SK-N-MC (cell line): ENCODE measurements around the gene PDE7B.

Source experiments
- DNase-seq: peaks from one replicate; pipeline ENCODE4 v3.0.0-alpha.2; 2011; ENCODE audit warnings: low read depth, low spot score
- H3K27ac ChIP-seq: fragments of 200-600 bp; sonication (generic); 2 replicates; pipeline ENCODE4 v1.5.1; 2016; ENCODE audit warnings: mixed run types
- H3K36me3 ChIP-seq: fragments of 200-600 bp; sonication (generic); 2 replicates; pipeline ENCODE4 v1.6.1; 2017; ENCODE audit warnings: antibody characterized with exemption, low read length, mixed read lengths; ENCODE audit not compliant: insufficient read depth
- H3K4me3 ChIP-seq: fragments of 200-600 bp; sonication (generic); 2 replicates; pipeline ENCODE4 v1.5.1; 2016
- H3K9ac ChIP-seq: fragments of 200-600 bp; sonication (generic); 2 replicates; pipeline ENCODE4 v1.8.0; 2017; ENCODE audit warnings: mixed run types, mixed read lengths; ENCODE audit not compliant: insufficient read length
- H3K9me3 ChIP-seq: fragments of 200-600 bp; sonication (generic); 2 replicates; pipeline ENCODE4 v1.6.1; 2017; ENCODE audit warnings: low read depth, mild to moderate bottlenecking, antibody characterized with exemption, low read length, moderate library complexity, mixed read lengths
- EZH2 ChIP-seq: fragments of 200-600 bp; sonication (generic); IDR thresholded peaks from one replicate; pipeline ENCODE4 v1.6.1; 2017; ENCODE audit warnings: antibody characterized with exemption
- FOXP2 ChIP-seq: optimal IDR thresholded peaks from 2 replicates; pipeline ENCODE3; 2011; ENCODE audit warnings: mild to moderate bottlenecking, moderate library complexity; ENCODE audit not compliant: insufficient read depth; ENCODE audit errors: extremely low read length, control extremely low read depth
- POLR2AphosphoS5 ChIP-seq: IDR thresholded peaks from 2 replicates; pipeline ENCODE4 v1.6.1; 2012; ENCODE audit warnings: mild to moderate bottlenecking, low read depth, low read length, borderline replicate concordance

The PDE7B gene

DNA sequence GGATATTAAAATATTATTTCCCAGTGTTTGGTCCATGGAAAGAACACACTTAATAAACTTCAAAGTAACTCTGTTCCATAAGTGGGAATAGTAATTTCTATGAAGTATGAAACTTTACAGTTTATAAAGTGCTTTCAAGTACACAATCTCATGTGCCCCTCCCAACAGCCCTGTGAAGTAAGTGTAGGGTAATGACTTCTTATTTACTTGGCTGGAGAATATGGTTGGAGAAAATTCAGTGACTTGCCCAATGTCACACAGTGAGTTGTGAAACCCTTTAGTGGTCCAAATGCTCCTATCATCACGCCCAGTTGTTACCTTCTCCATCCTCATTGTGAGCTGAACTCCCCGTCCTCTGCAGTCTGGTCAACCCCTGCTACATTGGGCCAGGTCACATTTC is 141.2 kb downstream of the PDE7B start:
- Histone ChIP-seq H3K9ac (no peak overlapping the region), H3K36me3 (no peaks in the 10 kb centered on the region), H3K27ac (no peak overlapping the region), H3K9me3 (no peaks in the 10 kb centered on the region), H3K4me3 (no peak overlapping the region)
- TF ChIP-seq POLR2AphosphoS5 (no peak), FOXP2 (no peak), EZH2 (no peak)
- no peak for DNase-seq

- no peak overlapping the region for H3K9ac ChIP-seq
- DNase-seq = no peak
- no peaks in the 10 kb centered on the region for H3K36me3 ChIP-seq
- H3K4me3 ChIP-seq = no peak overlapping the region
- H3K27ac ChIP-seq = no peak overlapping the region
- H3K9me3 ChIP-seq = no peaks in the 10 kb centered on the region
- no peak for TF ChIP-seq FOXP2
- TF ChIP-seq EZH2 = no peak
- TF ChIP-seq POLR2AphosphoS5 = no peak
Observed at GRCh38 chr6:135993361-135993760, 141.9 kb downstream of the PDE7B start.

GRCh38 chr6:135994857-135995544 is 143.5 kb downstream of the PDE7B start:
- H3K36me3 ChIP-seq = no peaks in the 10 kb centered on the region
- no peak overlapping the region for H3K9ac ChIP-seq
- H3K9me3 ChIP-seq = no peaks in the 10 kb centered on the region
- no peak for TF ChIP-seq POLR2AphosphoS5
- TF ChIP-seq EZH2 = no peak
- no peak for TF ChIP-seq FOXP2
- no peak overlapping the region for H3K4me3 ChIP-seq
- DNase-seq = no peak
- H3K27ac ChIP-seq = no peak overlapping the region

GRCh38 chr6:135995545-135995898 is 144.0 kb downstream of the PDE7B start:
- no peak overlapping the region for H3K27ac ChIP-seq
- H3K36me3 ChIP-seq = no peaks in the 10 kb centered on the region
- H3K4me3 ChIP-seq = no peak overlapping the region
- TF ChIP-seq EZH2 (no peak), POLR2AphosphoS5 (no peak), FOXP2 (no peak)
- DNase-seq = no peak
- no peak overlapping the region for H3K9ac ChIP-seq
- H3K9me3 ChIP-seq = no peaks in the 10 kb centered on the region

DNA sequence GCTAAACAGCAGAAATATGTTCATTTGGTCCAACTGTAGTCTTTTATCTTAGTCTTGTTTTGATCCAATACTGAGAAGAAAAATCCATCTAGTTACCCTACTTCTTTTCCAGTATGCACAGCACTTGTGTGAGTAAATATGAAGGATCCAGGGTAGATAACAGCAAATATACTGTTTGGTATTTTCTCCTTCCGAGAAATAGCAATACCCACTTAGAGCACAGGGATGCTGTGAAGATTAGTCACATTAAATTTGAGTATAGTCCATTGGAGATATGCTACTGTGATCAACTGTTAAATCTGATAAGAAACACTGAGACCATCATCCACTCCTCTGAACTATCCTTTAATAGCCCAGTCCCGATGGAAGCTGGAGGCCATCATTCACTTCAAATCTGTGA is 145.2 kb downstream of the PDE7B start:
- TF ChIP-seq FOXP2 = no peak
- no peak for TF ChIP-seq POLR2AphosphoS5
- no peak for TF ChIP-seq EZH2
- Histone ChIP-seq H3K9ac (no peak overlapping the region), H3K27ac (no peak overlapping the region), H3K9me3 (no peaks in the 10 kb centered on the region), H3K4me3 (no peak overlapping the region), H3K36me3 (no peaks in the 10 kb centered on the region)
- no peak for DNase-seq

- H3K36me3 ChIP-seq = no peaks in the 10 kb centered on the region
- TF ChIP-seq FOXP2 = no peak
- TF ChIP-seq EZH2 = no peak
- TF ChIP-seq POLR2AphosphoS5 = no peak
- no peaks in the 10 kb centered on the region for H3K9me3 ChIP-seq
- no peak overlapping the region for H3K27ac ChIP-seq
- no peak overlapping the region for H3K9ac ChIP-seq
- H3K4me3 ChIP-seq = no peak overlapping the region
- no peak for DNase-seq
Observed at GRCh38 chr6:135999393-135999792, 147.9 kb downstream of the PDE7B start.

DNA sequence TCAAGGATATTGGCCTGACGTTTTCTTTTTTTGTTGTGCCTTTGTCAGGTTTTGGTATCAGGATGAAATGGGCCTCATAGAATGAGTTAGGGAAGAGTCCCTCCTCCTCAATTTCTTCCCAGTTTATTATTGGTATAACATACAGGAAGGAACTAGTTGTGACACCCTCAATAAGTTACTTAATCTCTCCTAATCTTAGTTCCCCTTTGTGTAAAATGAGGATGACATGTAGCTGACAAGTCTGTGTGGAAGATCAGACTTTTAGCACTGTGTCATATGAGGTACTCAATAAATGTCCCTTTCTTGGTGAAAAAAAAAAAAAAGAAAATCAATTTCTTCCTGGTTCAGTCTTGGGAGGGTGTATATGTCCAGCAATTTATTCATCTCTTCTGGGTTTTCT is 155.8 kb downstream of the PDE7B start:
- Histone ChIP-seq H3K4me3 (no peak overlapping the region), H3K9me3 (no peaks in the 10 kb centered on the region), H3K36me3 (no peaks in the 10 kb centered on the region), H3K27ac (no peak overlapping the region), H3K9ac (no peak overlapping the region)
- no peak for DNase-seq
- TF ChIP-seq FOXP2 (no peak), POLR2AphosphoS5 (no peak), EZH2 (no peak)

- Histone ChIP-seq H3K36me3 (no peaks in the 10 kb centered on the region), H3K9me3 (no peaks in the 10 kb centered on the region), H3K27ac (no peak overlapping the region), H3K9ac (no peak overlapping the region), H3K4me3 (no peak overlapping the region)
- TF ChIP-seq POLR2AphosphoS5 (no peak), FOXP2 (no peak), EZH2 (no peak)
- DNase-seq = no peak
Observed at GRCh38 chr6:136011475-136011874, 160.0 kb downstream of the PDE7B start.

GRCh38 chr6:136012198-136012887 is 160.8 kb downstream of the PDE7B start:
- peak overlapping the region; percentile 45; the same call in 1 of the 2 replicates for H3K27ac ChIP-seq

More at GRCh38 chr6:136012198-136012887, 160.8 kb downstream of the PDE7B start:
- TF ChIP-seq FOXP2 = no peak
- no peak for TF ChIP-seq POLR2AphosphoS5
- no peak for TF ChIP-seq EZH2
- no peaks in the 10 kb centered on the region for H3K9me3 ChIP-seq
- H3K36me3 ChIP-seq = no peaks in the 10 kb centered on the region
- H3K4me3 ChIP-seq = no peak overlapping the region
- DNase-seq = no peak
- H3K9ac ChIP-seq = no peak overlapping the region
